ENCODE results near the gene SIRT2. TPM values are rescaled to one million over a fixed set of nuclear protein-coding genes. Genes with fewer than 3 reads are reported as not detected.
A peak's percentile ranks its signal among the peaks of the same experiment; 100 is the strongest.

Gene SIRT2
- total RNA-seq, 1 donor from 2014 or later: 41.3 TPM

DNA sequence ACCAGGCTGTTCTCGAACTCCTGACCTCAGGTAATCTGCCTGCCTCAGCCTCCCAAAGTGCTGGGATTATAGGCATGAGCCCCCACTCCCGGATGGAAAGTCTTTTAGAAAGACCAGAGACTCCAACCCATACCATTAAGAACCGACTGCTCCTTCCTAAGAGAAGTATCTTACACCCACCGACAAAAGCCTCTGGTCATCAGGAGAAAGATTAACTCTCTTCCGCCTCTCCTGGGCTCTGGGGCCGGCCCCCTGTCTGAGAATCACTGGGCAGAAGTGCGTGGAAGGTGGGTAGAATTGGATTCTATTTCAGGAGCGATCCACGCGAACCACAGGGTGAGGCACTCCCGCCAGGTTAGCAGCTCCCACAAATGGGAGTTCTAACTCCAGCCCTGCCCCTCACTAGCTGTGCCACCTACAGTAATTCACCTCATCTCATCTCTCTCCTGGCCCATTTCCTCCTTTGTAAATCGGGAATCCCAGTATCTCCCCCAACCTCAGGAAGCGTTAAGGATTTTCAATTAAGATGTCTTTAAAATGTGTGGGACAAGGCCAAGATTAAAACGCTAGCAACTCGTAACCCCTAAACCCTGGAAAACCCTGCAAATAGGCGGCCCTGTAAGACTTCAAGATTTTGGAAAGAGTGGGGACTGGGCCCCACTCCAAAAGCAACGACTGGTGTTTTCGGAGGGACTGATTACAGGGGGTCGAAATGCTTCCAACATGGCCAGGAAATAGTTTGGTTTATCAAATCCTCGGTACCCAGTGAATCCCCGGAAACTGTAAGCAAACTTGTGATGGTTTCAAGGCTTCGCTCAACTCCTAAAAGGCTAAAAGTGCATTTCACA is 50.9 kb downstream of the SIRT2 start:
- Histone ChIP-seq H3K27me3 (ENCODE audit: control insufficient read depth, insufficient read depth, low read length) (no peaks in the 10 kb centered on the region), H3K4me3 (ENCODE audit: low read depth, low read length) (peak overlapping the region; percentile 44), H3K36me3 (ENCODE audit: control insufficient read depth, insufficient read depth, low read length) (peaks cover 33% of the 10 kb centered on the region)
- TF ChIP-seq, protein P1, sequence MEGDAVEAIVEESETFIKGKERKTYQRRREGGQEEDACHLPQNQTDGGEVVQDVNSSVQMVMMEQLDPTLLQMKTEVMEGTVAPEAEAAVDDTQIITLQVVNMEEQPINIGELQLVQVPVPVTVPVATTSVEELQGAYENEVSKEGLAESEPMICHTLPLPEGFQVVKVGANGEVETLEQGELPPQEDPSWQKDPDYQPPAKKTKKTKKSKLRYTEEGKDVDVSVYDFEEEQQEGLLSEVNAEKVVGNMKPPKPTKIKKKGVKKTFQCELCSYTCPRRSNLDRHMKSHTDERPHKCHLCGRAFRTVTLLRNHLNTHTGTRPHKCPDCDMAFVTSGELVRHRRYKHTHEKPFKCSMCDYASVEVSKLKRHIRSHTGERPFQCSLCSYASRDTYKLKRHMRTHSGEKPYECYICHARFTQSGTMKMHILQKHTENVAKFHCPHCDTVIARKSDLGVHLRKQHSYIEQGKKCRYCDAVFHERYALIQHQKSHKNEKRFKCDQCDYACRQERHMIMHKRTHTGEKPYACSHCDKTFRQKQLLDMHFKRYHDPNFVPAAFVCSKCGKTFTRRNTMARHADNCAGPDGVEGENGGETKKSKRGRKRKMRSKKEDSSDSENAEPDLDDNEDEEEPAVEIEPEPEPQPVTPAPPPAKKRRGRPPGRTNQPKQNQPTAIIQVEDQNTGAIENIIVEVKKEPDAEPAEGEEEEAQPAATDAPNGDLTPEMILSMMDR (IDR thresholded peaks at IDR 0.05; ENCODE audit: insufficient read depth, low read length, severe bottlenecking): no peak
- DNase-seq (ENCODE audit: low read depth): no peak
- no peak for FAIRE-seq

DNA sequence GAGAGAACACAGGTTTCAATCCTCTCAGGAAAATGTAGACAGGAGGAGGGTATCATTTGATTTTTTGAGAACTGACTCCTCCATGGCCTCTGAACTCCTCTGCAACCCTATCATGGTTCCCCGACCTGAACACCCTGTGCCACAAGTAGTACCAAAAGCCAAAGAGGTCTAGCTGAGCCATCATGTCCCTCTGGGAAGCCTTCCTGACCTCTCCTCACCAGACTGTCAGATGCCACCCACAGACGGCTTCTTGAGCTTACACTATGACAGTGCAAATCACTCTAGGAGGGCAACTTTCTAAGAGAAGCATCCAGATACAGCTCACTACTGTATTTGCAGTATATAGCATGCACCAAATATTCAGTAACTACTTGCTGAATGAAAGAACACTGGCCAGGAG is 53.3 kb downstream of the SIRT2 start:
- peaks cover 49% of the 10 kb centered on the region for H3K36me3 ChIP-seq (ENCODE audit: control insufficient read depth, insufficient read depth, low read length)

DNA sequence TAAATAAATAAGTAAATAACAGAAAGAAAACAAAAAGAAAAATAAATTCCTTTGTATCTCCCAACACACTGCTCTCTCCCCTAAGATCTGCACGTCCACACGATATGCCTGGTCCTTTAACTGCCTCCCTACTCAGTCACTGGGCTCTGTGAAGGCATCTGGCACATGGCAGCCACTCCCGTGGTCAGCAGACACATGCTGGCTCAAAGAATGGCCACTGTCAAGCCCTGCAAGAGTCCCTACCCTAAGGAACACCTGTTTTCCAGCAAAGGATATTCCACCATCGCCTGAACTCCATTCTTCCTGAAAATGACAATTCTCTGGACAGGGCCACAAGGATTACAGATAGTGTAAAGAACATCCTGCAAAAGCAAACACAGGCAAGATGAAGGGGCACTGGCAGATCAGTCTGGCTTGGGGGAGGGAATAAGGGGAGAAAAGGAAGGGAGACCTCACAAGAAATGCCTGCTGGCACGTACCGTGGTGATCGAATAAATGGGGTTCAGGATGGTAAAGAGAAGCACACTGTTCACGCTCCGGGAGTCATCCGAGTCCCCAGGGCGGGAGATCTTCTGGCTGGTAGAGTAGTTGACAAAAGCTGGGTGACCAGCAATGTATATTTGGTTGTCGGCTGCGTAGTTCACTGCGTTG is 53.9 kb downstream of the SIRT2 start:
- DNase-seq (ENCODE audit: low read depth): no peak
- no peak for FAIRE-seq
- Histone ChIP-seq H3K4me3 (ENCODE audit: low read depth, low read length) (no peak overlapping the region), H3K36me3 (ENCODE audit: control insufficient read depth, insufficient read depth, low read length) (peaks cover 49% of the 10 kb centered on the region), H3K27me3 (ENCODE audit: control insufficient read depth, insufficient read depth, low read length) (no peaks in the 10 kb centered on the region)
- TF ChIP-seq, protein P1 (IDR thresholded peaks at IDR 0.05; ENCODE audit: insufficient read depth, low read length, severe bottlenecking): no peak

More for the DNA sequence above, 53.3 kb downstream of the SIRT2 start:
- no peaks in the 10 kb centered on the region for H3K27me3 ChIP-seq (ENCODE audit: control insufficient read depth, insufficient read depth, low read length)
- H3K4me3 ChIP-seq (ENCODE audit: low read depth, low read length): no peak overlapping the region
- no peak for DNase-seq (ENCODE audit: low read depth)
- TF ChIP-seq, protein P1 (IDR thresholded peaks at IDR 0.05; ENCODE audit: insufficient read depth, low read length, severe bottlenecking): no peak
- no peak for FAIRE-seq

DNA sequence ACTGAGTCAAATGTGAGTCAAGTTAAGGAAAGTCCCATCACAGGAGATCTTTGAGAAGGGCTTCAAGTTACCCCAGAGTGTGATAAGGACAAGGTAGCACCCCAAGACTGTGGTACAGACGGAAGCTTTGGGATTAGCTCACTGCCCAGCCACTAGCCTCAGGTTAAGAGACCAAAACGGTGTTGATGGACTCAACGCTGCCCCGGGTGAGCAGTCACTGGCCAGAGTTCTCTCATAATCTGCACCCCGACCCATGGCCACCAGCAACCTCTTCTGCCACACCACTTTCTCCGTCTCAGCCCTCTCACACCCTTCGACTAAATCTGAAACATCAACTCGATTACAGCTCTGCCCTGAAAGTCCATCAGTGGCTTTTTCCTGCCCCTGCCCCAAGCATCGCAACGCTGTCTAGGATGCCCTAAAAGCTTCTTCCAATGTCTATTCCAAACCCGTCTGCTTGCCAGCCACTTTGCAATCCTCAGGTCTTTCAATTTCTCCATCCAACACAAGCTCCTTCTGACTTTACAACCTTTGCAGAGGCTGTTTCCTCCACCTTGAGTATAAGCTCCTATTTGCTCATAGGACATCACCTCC is 55.2 kb downstream of the SIRT2 start:
- Histone ChIP-seq H3K4me3 (ENCODE audit: low read depth, low read length) (no peak overlapping the region), H3K36me3 (ENCODE audit: control insufficient read depth, insufficient read depth, low read length) (peaks cover 54% of the 10 kb centered on the region), H3K27me3 (ENCODE audit: control insufficient read depth, insufficient read depth, low read length) (no peaks in the 10 kb centered on the region)
- no peak for DNase-seq (ENCODE audit: low read depth)
- no peak for FAIRE-seq
- TF ChIP-seq, protein P1 (IDR thresholded peaks at IDR 0.05; ENCODE audit: insufficient read depth, low read length, severe bottlenecking): no peak

DNA sequence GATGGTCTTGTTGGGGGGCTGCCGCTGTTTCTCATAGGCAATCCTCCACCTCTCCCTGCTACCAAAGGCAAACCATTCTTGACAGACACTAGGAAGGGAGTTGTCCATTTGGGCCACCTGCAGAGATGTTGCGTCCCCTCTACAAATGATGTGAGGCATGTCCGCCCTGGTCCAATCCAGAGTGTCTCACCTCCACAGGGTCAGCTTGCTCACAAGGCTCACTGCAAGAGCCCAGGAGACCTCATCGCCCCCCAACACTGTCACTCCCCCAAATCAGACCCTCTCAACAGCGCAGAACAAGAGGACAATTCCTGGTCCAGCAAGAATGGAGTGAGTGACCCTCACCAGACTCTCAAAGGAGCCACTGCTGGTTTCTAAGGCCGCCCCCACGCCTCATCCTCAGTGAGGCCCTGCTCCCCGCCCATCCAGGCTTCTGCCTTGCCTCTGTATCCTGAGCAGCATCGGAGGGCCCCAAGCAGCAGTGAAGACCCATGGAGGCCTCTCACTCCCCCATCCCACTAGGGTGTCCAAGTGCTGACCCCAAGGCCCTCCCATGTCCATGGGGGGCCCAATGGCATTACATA is 56.2 kb downstream of the SIRT2 start:
- TF ChIP-seq, protein P1 (IDR thresholded peaks at IDR 0.05; ENCODE audit: insufficient read depth, low read length, severe bottlenecking): no peak
- Histone ChIP-seq H3K27me3 (ENCODE audit: control insufficient read depth, insufficient read depth, low read length) (no peaks in the 10 kb centered on the region), H3K4me3 (ENCODE audit: low read depth, low read length) (no peak overlapping the region), H3K36me3 (ENCODE audit: control insufficient read depth, insufficient read depth, low read length) (peaks cover 56% of the 10 kb centered on the region)
- DNase-seq (ENCODE audit: low read depth) (no peak), FAIRE-seq (no peak)

Measured in bronchial epithelial cell (primary cell).